Liver (tissue), 9 donors: ENCODE data around the gene TP53I11. TPM values are rescaled to one million over a fixed set of nuclear protein-coding genes. Genes with fewer than 3 reads are reported as not detected.

ENCODE experiments used
- DNase-seq: peaks from one replicate; pipeline ENCODE4 v3.0.0-alpha.2; 2017; ENCODE audit warnings: low spot score
- H3K27ac ChIP-seq, 2 donors: one replicate each; pipeline ENCODE4 v1.7.0; 2013; ENCODE audit warnings: inconsistent platforms in 2 of 2, low read length in 2 of 2, control low read depth in 1 of 2, low read depth in 1 of 2, mild to moderate bottlenecking in 1 of 2
- H3K27me3 ChIP-seq, 4 donors: one replicate each; pipeline versions ENCODE4 v1.6.1 to v1.7.0; 2013; ENCODE audit warnings: low read length in 3 of 4, inconsistent platforms in 1 of 4, mild to moderate bottlenecking in 1 of 4, moderate library complexity in 1 of 4; ENCODE audit not compliant: control insufficient read depth in 4 of 4, insufficient read depth in 4 of 4
- H3K36me3 ChIP-seq, 4 donors: one replicate each; pipeline versions ENCODE4 v1.6.1 to v1.7.0; 2013; ENCODE audit warnings: low read length in 3 of 4, mild to moderate bottlenecking in 3 of 4, low read depth in 1 of 4, moderate library complexity in 1 of 4; ENCODE audit not compliant: control insufficient read depth in 4 of 4, insufficient read depth in 3 of 4
- H3K4me1 ChIP-seq, 4 donors: one replicate each; pipeline versions ENCODE4 v1.6.1 to v1.7.0; 2013; ENCODE audit warnings: low read length in 3 of 4, mild to moderate bottlenecking in 3 of 4, moderate library complexity in 1 of 4; ENCODE audit not compliant: control insufficient read depth in 4 of 4, insufficient read depth in 4 of 4
- H3K4me3 ChIP-seq, 3 donors: one replicate each; pipeline versions ENCODE4 v1.6.1 to v1.7.0; 2013; ENCODE audit warnings: low read length in 3 of 3, control low read depth in 1 of 3, low read depth in 1 of 3, mild to moderate bottlenecking in 1 of 3
- H3K9ac ChIP-seq, 2 donors: one replicate each; pipeline ENCODE4 v1.7.0; 2013; ENCODE audit warnings: low read length in 2 of 2, mild to moderate bottlenecking in 2 of 2, moderate library complexity in 2 of 2, control low read depth in 1 of 2, low read depth in 1 of 2
- H3K9me3 ChIP-seq, 4 donors: one replicate each; pipeline versions ENCODE4 v1.6.1 to v1.7.0; 2013; ENCODE audit warnings: low read length in 3 of 4; ENCODE audit not compliant: control insufficient read depth in 4 of 4
- ATF3 ChIP-seq: IDR thresholded peaks from 2 replicates; pipeline ENCODE4 v1.6.1; 2016; ENCODE audit warnings: antibody characterized with exemption
- CTCF ChIP-seq: fragments of 150-350 bp; IDR thresholded peaks from 2 replicates; pipeline ENCODE4 v1.5.1; 2017; ENCODE audit warnings: improper control_type of control experiment, low read depth, low read length; ENCODE audit not compliant: missing input control
- EGR1 ChIP-seq, 2 donors: IDR thresholded peaks; 2 replicates each; pipeline ENCODE4 v1.6.1; 2016 to 2018; ENCODE audit warnings: antibody characterized with exemption in 2 of 2, low read depth in 2 of 2
- FOXA1 ChIP-seq: IDR thresholded peaks from 2 replicates; pipeline ENCODE4 v1.6.1; 2016; ENCODE audit warnings: antibody characterized with exemption
- FOXA2 ChIP-seq: IDR thresholded peaks from 2 replicates; pipeline ENCODE4 v1.6.1; 2016; ENCODE audit warnings: antibody characterized with exemption
- GABPA ChIP-seq, 2 donors: IDR thresholded peaks in 1 of 2; conservative IDR thresholded peaks in 1 of 2; 2 replicates each; pipeline ENCODE4 v1.6.1; 2016; ENCODE audit warnings: antibody characterized with exemption in 2 of 2, mild to moderate bottlenecking in 1 of 2, moderate library complexity in 1 of 2
- HNF4A ChIP-seq, 2 donors: conservative IDR thresholded peaks; 2 replicates each; pipeline ENCODE4 v1.6.1; 2016; ENCODE audit warnings: antibody characterized with exemption in 2 of 2, mild to moderate bottlenecking in 2 of 2
- HNF4G ChIP-seq: IDR thresholded peaks from 2 replicates; pipeline ENCODE4 v1.6.1; 2016; ENCODE audit warnings: antibody characterized with exemption
- JUND ChIP-seq, 2 donors: IDR thresholded peaks; 2 replicates each; pipeline ENCODE4 v1.6.1; 2016; ENCODE audit warnings: antibody characterized with exemption in 2 of 2
- MAX ChIP-seq: IDR thresholded peaks from 2 replicates; pipeline ENCODE4 v1.6.1; 2016; ENCODE audit warnings: antibody characterized with exemption
- NR2F2 ChIP-seq: IDR thresholded peaks from 2 replicates; pipeline ENCODE4 v1.6.1; 2016; ENCODE audit warnings: antibody characterized with exemption
- RAD21 ChIP-seq, 2 donors: IDR thresholded peaks; 2 replicates each; pipeline ENCODE4 v1.6.1; 2016; ENCODE audit warnings: antibody characterized with exemption in 2 of 2, mild to moderate bottlenecking in 2 of 2
- REST ChIP-seq: IDR thresholded peaks from 2 replicates; pipeline ENCODE4 v1.6.1; 2016; ENCODE audit warnings: antibody characterized with exemption, mild to moderate bottlenecking
- RXRA ChIP-seq, 2 donors: IDR thresholded peaks; 2 replicates each; pipeline ENCODE4 v1.6.1; 2017 to 2018; ENCODE audit warnings: antibody characterized with exemption in 2 of 2, mild to moderate bottlenecking in 1 of 2
- SP1 ChIP-seq: IDR thresholded peaks from 2 replicates; pipeline ENCODE4 v1.6.1; 2018; ENCODE audit warnings: antibody characterized with exemption, mild to moderate bottlenecking
- TAF1 ChIP-seq: conservative IDR thresholded peaks from 2 replicates; pipeline ENCODE4 v1.6.1; 2016; ENCODE audit warnings: antibody characterized with exemption, mild to moderate bottlenecking
- YY1 ChIP-seq: IDR thresholded peaks from 2 replicates; pipeline ENCODE4 v1.6.1; 2016; ENCODE audit warnings: antibody characterized with exemption, mild to moderate bottlenecking
- ZBTB33 ChIP-seq: IDR thresholded peaks from 2 replicates; pipeline ENCODE4 v1.6.1; 2016; ENCODE audit warnings: antibody characterized with exemption
- WGBS: extraction: QIAGEN DNeasy Blood & Tissue Kit; methylation state at CpG from one replicate; pipeline ENCODE4 v1.1.7; 2013; 5-methylcytosine and 5-hydroxymethylcytosine counted together
- polyA plus RNA-seq, 2 donors: library from polyadenylated mRNA; stranded (reverse) in 1 of 2; unstranded in 1 of 2; fragments of 200-250 nt in 1 of 2; fragments of >200 nt in 1 of 2; fragmentation: Nextera tagmentation in 1 of 2; extraction: Ambion mirVana in 1 of 2; gene quantifications; one replicate each; pipeline versions ENCODE4 v1.2.1 to v1.2.3, GENCODE V29; 2013 to 2015
- total RNA-seq, 2 donors: library from RNA; depleted of rRNA; stranded (reverse); fragments of >200 nt; gene quantifications; one replicate each; pipeline ENCODE4 v1.2.3, GENCODE V29; 2014
- donor health status: healthy.
- donor health status: healthy.
- donor health status: healthy.
- donor health status: healthy.
- donor health status: healthy.

The TP53I11 gene
- total and polyA plus RNA-seq, 4 donors, result 3.6 to 16.0 (median 8.3) TPM

- TF ChIP-seq ATF3 (no peak), RAD21 (IDR thresholded peaks at IDR 0.05) (no peak), RXRA (IDR thresholded peaks at IDR 0.05) (no peak)
Measured at GRCh38 chr11:44916801-44917385, 33.8 kb downstream of the TP53I11 start (continued).

GRCh38 chr11:44916331-44916730, 34.4 kb downstream of the TP53I11 start:
- no peaks in the 10 kb centered on the region for H3K9me3 ChIP-seq
- H3K4me1 ChIP-seq, result peaks cover 0 to 12% (median 8%) of the 10 kb centered on the region in 4 donors
- H3K36me3 ChIP-seq, result no peaks in the 10 kb centered on the region
- H3K9ac ChIP-seq, result no peak overlapping the region
- H3K4me3 ChIP-seq, result no peak overlapping the region
- TF ChIP-seq JUND (IDR thresholded peaks at IDR 0.05), result no peak
- TF ChIP-seq SP1, result no peak
- TF ChIP-seq REST, result no peak
- no peak for TF ChIP-seq ATF3
- no peak for TF ChIP-seq RAD21 (IDR thresholded peaks at IDR 0.05)
- no peak for TF ChIP-seq MAX
- TF ChIP-seq HNF4A (conservative IDR thresholded peaks at IDR 0.05), result no peak
- TF ChIP-seq FOXA1, result no peak
- no peak for TF ChIP-seq GABPA (IDR thresholded peaks at IDR 0.05 in 1 of 2, conservative IDR thresholded peaks at IDR 0.05 in 1 of 2)
- TF ChIP-seq CTCF, result no peak
- no peak for TF ChIP-seq FOXA2
- no peak for TF ChIP-seq YY1
- no peak for TF ChIP-seq HNF4G
- no peak for TF ChIP-seq TAF1
- TF ChIP-seq NR2F2, result no peak
- no peak for TF ChIP-seq RXRA (IDR thresholded peaks at IDR 0.05)
- TF ChIP-seq EGR1 (IDR thresholded peaks at IDR 0.05; ENCODE audit: low read depth in 2 of 2), result no peak
- no peak for TF ChIP-seq ZBTB33
- peaks cover 0 to 2% (median 0%) of the 10 kb centered on the region in 4 donors for H3K27me3 ChIP-seq
- H3K27ac ChIP-seq, result no peak overlapping the region
- 77% methylated on average over 8 of the region's 8 CpGs for WGBS
- no peak for DNase-seq
